Suppressor macrophage treated with lipopolysaccharide for 1 hour (primary cell): ENCODE measurements around the gene SERINC1.
"Not testable (repeated sequence)": the region's sequence is repeated elsewhere in the genome, so short reads cannot be mapped to it uniquely, and the experiment has no call there.

Experiments used
- DNase-seq, 3 donors: peaks; one replicate each; pipeline ENCODE4 v3.0.0-alpha.2; 2020 to 2022

Gene SERINC1

DNA sequence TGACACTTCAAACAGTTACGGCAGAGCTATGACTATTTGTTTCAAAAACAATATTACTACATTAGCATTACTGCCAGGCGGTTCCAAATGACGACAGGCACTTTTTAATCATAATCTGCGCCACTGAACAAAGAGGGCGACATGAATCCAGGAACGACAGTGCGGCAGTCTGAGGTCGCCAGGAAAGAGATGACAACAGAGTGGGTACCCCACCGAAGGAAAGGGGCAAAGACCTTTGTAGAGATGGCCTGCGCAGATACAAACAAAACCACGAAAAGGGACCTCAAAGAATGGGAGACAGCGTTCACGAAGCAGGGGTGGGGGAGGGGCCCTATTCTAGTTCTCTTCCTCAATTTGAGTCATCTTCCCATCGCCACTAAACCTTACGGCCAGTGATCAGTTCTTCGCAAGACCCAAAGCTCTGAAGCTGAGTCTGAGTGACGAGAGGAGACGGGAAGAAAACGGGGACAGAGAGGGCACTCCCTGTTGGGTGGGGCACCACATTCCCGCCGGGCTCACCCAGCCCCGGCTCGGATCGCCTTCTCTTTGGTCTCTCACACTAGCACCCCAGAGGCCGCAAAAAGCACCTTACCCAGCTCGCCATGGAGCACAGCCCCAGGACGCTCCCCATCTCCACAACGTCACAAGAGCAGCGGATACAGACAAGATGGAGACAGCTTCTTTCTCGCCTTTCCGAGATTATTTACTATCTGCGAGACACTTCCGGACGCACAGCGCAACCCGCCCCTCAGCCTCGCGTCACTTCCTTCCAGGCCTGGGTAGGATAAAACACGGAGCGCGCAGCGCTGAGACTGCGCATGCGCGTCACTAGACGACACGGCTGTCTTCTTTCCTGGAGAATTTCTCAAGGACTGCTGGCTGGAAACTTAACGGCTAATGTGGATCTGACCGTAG is at the start of gene SERINC1:
TSS of gene SERINC1 (minus strand) at position 701 of the 915 bp plus-strand sequence. CDS start at position 631, 70 bp downstream.
- peak; percentile 97 for DNase-seq

DNA sequence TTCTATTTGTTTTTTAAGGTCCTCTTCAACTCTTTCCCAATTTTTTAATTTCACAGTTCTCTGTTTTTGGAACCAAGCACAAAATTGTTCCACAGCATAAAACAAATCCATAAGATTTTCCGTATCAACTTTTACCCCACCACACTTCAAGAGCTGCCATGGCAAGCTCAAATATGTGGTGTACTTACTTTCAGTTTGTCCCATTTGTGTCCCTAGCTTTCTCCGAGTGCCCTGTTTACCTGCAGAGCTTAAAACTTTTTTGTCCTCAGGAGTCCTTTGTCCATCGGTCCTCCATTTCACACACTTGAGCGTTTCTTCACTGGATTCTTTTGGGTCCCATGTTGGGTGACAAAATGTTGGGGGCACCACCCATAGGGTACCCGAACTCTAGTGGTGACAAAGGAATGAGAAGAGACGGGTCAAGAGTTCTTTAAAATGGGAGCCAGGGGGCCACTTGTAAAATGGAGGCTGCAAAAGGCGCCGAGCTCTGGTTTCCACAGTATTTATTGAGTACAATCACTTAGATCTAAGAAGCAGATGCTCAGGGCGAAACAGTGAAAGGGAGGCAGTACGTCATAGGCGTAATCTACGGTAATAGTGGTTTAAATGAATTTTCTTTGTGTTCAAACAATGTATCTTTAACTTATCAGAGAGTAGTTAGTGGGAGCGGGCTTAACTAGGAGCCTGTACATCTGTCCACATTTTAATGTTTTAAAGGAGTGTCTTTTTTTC is 39.8 kb upstream of the SERINC1 start:
- DNase-seq: no peak

DNA sequence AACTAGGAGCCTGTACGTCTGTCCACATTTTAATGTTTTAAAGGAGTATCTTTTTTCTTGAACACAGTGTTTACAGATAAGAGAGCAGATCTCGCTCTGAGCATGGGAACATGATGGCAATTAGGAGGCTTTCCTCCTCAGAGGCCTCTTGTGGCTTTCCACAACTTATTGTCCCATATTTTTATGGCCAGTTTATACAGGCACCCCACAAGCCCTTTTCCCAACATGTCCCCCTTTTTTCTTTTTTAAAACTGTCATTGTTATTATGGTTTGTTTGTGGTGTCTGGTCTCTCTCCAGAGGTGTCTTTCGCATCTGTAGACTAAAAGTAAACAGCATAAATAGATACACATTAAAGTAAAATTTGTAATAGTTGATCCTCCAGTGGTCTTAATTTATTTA is 33.6 kb upstream of the SERINC1 start:
- DNase-seq: not testable (repeated sequence)

DNA sequence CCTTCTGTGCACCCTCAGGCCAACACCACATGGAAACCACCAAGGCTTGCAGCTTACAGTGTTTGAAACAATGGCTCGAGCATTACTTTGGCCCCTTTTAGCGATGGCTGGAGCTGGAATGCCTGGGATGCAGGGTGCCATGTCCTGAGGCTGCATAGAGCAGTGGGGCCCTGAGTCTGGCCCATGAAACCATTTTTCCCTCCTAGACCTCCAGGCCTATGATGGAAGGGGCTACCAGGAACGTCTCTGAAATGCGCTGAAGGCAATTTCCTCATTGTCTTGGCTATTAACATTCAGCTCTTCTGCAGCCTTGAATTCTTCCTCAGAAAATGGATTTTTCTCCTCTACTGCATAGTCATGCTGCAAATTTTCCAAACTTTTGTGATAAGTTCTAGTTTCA is 29.9 kb upstream of the SERINC1 start:
- DNase-seq: no peak

DNA sequence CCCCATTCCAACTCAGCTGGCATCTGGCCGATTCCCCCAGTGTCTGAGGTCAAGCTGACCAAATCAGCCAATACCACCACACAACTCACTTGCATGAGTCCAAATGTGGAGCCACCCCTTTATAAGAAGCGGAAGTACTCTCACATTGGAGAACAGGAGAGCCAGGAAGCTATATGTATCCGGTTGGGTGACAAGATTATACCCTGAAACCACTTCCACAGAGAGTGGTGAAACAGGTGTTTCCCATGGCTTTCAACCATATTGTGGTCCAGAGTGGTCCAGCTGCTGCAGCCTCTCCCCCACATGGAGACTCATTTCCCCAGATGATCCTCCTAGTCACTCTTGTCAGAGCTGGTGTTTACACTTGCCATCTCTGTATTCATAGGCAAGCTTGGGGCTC is 24.0 kb upstream of the SERINC1 start:
- no peak for DNase-seq

DNA sequence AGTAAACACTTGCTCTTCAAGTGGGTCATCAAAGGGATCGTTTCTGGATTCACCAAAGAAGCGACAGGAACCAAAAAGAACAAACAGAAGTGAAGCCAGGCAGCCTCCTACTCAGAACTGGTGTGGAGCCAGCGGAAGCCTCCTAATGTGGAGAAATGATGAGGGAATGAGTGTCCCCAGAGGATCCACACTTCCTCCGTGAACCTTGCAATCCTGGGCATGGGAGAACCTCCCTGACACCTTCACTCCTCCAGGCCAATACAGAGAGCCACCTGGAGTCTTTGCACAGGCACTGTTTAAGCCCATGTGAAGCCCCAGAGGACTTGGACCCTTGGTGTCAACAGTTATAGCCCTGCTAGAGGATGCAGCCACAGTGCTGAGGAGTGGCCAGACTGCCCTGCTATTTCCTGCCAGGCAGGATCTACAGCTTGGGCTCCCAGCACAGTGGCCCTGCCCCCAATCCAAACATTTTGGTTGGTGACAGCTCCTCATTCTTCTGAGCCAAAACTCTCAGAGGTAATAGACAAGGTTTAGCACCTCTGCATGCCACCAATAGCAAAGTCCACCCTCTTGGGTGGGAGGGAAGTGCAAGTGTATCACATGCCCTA is 23.2 kb upstream of the SERINC1 start:
- no peak for DNase-seq

DNA sequence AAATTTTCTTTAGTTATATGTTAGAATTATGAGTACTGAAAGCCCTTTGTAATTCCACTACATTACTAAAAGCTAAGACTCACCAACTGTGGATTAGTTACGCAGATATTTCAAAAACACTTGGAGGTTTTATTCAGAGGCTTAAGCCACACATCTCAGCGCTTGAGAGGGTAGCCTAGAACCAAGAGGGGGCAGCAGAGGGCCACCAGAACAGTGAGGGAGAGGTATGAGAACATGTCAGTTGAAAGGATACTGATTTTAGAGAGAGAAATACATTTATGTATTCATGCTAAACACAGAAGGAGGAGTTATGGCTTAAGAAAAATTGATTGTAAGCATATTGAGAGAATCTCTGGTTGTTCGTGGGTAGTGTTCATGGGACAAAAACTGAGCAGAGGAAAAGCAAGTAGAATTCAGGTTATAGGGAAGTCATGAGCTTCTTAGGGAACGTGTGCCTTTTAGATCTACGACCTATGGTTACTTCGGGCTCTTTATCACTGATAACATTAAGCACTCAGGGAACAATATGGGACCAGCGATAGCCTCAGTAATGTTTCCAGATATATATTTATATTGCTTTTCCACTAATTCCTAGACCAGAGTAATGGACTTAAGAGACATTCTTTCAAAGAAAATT is 20.4 kb upstream of the SERINC1 start:
- peak; percentile 73 to 81 (median 75) for DNase-seq

DNA sequence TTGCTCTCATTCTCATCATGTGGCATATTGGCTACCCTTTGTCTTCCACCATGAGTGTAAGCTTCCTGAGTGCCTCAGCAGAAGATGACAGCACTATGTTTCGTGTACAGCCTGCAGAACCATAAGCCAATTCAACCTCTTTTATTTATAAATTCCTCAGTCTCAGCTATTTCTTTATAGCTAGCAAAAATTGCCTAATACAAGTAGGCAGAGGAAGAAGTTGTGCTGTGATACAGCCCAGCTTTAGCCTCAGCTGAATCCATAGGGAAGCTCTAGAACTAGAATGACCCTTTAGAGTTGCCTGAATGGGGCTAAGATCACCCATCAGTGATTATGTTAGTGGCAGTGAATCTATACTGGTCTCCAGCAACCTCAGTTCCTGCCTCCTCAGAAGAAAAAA is 19.0 kb upstream of the SERINC1 start:
- no peak for DNase-seq

DNA sequence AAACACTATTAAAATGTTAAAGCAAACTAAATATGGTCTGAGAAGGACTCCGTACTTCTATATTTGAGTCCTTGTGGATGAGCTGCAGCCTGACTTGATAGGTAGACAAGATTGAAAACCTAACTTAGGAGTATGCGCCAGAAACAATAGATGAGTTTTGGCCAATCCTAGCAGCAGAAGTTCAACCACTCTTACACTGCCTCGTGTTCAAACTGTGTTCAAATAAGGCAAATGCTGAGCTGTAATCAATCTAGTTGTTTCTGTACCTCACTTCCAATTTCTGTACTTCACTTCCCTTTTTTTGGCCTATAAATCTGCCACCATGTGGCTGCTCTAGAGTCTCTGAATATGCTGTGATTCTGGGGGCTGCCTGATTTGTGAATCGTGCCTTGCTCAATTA is 13.2 kb upstream of the SERINC1 start:
- DNase-seq: peak; percentile 25 to 51 (median 49)

DNA sequence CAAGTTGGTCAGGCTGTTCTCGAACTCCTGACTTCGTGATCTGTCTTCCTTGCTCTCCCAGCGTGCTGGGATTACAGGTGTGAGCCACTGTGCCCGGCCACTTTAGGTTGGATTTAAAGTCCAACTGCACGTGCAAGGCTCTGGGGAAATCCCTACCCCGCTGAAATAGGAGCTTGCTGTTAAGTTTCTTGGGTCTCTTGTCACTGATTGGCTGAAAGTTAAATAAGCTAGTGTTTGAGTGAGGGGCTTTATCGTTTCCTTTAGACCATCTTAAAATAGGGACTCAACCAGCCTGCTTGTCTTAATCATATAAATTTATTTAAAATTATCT is 11.1 kb upstream of the SERINC1 start:
- no peak for DNase-seq

DNA sequence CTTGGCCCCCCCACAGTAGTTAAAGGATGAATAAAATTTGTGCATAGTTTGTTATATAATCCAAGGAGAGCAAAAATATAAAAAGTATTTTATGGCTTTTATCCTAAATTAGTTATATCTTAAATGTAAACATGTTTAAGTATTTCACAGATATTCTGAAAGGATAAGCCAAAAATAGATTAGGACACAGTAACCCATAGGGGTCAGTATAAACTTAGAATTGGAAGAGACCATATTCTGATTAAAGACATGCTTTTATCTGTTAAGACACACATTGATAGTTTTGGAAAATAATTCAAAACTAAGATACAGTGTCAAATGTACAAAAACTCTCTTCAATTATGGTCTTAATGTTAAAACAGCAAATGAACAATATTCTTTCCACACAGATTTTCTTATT is 4.5 kb upstream of the SERINC1 start:
- peak; percentile 29 to 64 (median 63) for DNase-seq

DNA sequence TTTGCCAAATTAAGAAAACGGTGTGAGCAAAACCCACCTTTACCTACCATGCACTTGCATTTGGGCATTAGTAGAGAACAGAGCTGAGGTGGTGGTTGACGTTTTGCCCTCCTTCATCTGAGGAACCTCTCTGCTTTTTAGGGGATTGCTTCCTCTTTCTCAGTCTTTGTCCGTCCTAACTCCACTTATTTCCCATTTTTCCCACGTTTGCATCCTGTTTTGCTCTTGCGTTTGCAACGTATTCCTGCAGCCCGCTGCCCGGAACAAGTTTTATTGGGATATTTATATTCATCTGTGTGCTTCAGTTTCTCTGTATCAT is 374 bp upstream of the SERINC1 start:
- no peak for DNase-seq

DNA sequence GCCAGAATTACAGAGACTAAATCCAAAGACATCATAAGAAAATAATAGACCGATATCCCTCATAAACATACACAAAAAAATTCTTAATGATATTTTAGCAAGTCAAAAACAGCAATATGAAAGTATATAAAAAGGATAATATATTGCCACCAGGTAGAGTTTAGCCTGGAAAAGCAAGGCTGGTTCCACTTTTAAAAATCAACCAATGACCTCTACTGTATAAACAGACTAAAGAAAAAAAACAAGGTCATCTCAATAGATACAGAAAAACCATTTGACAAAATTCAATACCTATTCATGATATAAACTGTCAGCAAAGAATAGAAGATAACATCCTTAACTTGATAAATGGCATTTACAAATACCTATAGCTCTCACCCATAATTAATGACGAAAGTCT is 9.7 kb downstream of the SERINC1 start:
- no peak for DNase-seq

DNA sequence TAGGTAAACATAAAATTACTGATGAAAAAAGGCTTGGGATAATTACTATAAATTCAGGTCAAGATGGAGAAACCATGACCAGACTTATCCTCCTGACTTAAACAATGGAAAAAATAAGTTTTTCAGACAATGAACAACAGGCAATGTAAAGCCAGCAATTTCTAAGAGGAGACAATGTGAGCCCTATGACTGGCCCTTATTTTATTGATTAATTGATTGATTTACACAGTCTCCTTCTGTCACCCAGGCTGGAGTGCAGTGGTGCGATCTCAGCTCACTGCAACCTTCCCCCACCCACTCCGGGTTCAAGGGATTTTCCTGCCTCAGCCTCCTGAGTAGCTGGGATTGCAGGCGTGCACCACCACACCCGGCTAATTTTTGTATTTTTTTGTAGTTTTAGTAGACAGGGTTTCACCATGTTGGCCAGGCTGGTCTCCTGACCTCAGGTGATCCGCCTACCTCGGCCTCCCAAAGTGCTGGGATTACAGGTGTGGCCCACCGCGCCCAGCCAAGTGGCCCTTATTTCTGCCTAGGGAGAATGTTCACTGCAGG is 11.7 kb downstream of the SERINC1 start:
- DNase-seq: not testable (repeated sequence)

DNA sequence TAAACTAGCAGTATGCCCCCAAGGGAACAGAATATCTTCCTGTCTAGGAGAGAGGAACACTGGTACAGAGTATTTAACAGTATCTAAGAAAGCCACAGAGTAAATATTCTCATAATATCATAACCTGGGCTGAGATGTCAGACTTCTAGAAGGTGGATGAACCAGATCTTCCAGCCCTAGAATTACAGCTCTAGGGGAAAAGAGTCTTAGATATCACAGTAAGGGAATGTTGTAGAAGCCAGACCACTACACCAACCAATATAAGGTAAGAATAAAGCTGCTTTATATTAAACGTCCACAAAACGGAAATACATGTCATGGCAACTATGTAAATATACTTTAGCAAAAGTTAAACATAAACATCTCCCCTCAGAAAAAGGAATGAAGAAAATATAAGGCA is 12.4 kb downstream of the SERINC1 start:
- no peak for DNase-seq

DNA sequence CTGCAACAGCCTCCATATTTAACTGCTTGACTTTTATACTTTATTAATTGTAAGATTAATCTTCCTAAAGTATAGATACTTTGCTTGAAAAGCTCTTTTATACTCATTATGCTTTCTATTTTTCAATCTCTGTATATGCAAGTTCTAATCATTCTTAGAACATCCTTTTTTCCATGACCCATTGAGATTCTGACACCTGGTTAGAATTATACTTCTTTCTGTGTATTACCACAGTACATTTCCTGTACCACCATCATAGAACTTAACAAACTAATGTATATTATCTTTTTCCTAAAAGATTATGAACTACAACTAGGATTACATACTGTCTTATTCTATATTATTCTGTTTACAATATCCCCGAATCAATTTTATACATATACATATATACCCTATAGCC is 13.5 kb downstream of the SERINC1 start:
- DNase-seq: no peak

DNA sequence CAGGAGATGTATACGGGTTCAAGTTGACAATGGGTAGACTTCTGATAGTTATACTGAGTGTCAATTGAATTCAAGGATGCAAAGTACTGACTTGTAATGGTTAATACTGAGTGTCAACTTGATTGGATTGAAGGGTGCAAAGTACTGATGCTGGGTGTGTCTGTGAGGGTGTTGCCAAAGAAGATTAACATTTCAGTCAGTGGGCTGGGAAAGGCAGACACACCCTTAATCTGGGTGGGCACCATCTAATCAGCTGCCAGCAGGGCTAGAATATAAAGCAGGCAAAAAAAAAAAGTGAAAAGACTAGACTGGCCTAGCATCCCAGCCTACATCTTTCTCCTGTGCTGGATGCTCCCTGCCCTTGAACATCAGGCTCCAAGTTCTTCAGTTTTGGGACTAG is 16.5 kb downstream of the SERINC1 start:
- not testable (repeated sequence) for DNase-seq

DNA sequence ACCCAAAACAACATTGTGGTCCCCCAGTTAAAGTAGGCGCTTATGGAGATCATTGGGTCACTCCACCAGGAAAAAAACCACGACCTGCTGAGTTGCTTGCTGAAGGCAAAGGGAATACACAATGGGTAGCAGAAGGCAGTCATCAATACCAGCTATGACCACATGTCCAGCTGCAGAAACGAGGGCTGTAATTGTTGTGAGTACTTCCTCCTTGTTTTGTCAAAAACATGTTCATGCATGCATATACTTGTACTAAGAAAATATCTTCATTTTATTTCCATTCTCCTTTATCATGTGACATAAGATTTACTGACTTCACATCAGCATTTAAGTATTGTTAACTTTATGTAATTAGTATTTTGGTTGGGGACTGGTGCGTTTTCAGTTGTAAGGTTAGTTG is 16.9 kb downstream of the SERINC1 start:
- DNase-seq: no peak

DNA sequence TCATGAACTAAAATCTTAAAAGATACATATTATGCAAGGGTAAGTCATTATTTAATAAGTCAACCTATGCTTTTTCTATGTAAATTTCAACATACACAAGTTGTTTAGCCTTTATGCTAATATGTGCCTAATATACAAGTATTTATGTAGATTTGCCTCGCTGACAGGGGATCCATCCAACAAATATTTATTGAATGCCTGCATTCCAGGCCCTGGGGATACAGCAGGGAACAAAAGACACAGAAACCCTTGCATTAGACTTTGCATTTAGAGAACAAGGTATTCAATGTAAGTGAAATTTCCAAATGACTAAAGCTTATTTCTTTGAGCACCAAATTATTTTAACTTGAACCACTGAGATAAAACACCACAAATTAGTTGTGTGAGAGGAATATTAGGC is 19.1 kb downstream of the SERINC1 start:
- DNase-seq: no peak

DNA sequence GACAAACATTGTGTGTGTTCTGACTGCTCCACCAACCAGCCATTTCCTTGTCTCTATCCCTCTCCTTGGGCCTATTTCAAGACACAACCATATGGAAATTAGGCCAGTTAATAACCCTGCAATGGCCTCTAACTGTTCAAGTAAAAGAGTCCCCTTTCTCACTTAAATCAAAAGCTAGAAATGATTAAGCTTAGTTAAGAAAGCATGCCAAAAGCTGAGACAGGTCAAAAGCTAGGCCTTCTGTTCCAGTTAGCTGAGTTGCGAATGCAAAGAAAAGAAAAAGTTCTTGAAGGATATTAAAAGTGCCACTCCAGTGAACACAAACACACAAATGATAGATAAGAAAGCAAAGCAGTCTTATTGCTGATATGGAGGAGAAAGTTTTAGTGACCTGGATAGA is 22.5 kb downstream of the SERINC1 start:
- DNase-seq: no peak

DNA sequence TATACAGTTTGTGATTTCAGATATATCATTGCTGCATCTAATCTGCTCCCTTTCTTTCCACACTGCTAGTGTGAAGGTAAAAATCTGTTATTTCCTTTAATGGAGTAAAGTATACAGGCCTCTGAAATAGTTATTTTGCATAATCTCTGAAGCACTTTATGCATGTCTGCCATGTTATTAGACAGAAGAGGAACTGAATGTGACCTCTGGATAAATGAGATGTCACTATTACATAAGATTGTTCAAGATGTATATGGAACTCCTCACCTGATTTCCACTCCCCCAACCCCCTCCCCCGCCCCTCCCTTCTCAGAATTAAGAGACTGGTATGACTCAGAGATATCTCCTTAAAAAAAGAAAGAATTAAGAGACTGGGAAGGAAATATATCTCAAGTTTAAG is 26.3 kb downstream of the SERINC1 start:
- no peak for DNase-seq

DNA sequence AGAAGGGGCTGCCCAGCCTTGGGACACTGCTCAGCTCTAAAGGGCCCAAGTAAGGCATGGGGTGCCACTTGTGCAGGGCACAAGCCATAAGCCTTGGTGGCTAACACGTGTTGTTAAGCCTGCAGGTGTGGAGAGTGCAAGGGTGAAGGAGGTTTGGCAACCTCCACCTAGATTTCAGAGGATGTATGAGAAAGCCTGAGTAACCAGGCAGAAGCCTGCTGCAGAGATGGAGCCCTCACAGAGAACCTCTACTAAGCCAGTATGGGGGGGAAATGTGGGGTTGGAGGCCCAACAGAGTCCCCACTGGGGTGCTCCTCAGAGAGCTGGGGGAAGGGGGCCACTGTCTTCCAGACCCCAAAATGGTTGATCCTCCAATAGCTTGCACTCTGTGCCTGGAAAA is 32.6 kb downstream of the SERINC1 start:
- DNase-seq: no peak

DNA sequence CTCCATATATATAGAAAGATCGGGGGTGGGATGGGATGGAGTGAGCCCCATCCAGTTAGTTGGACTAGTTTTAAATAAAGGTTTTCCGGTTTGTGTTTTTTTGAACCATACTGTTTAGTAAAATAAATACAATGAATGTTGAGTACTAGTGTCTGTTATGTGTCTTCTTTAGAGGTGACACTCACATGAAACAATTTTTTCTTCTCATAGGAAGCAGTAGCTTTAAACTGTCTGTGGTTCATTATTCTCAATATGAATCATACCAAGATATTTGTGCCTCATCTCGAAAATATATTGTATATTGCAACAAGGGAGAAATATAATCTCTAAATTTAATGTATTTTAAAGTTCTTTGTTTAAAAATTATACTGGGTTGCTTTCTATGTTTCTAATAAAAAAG is 38.8 kb downstream of the SERINC1 start:
- no peak for DNase-seq
